Spleen (tissue), 11 donors: Measurements from ENCODE around the gene AR. TPM values are rescaled to one million over a fixed set of nuclear protein-coding genes. Genes with fewer than 3 reads are reported as not detected.

ENCODE experiments used
- DNase-seq: peaks from one replicate; pipeline ENCODE4 v3.0.0-alpha.2; 2020
- H3K27ac ChIP-seq, 8 donors: fragments of 200-600 bp; sonication (generic) in 7 of 8; 1 replicate in 4 of 8; 2 replicates in 4 of 8; pipeline versions ENCODE4 v1.5.0 to v1.8.0; 2016 to 2021; ENCODE audit warnings: inconsistent platforms in 4 of 8, mild to moderate bottlenecking in 4 of 8, moderate library complexity in 1 of 8
- H3K27me3 ChIP-seq, 7 donors: fragments of 200-600 bp; sonication (generic) in 6 of 7; replicated peaks in 1 of 7; 1 replicate in 4 of 7; 2 replicates in 3 of 7; pipeline versions ENCODE4 v1.5.0 to v1.8.0; 2016 to 2021; ENCODE audit warnings: inconsistent platforms in 3 of 7, mild to moderate bottlenecking in 1 of 7
- H3K36me3 ChIP-seq, 6 donors: fragments of 200-600 bp; sonication (generic) in 5 of 6; 1 replicate in 4 of 6; 2 replicates in 2 of 6; pipeline versions ENCODE4 v1.5.0 to v1.8.0; 2016 to 2021; ENCODE audit warnings: inconsistent platforms in 2 of 6
- H3K4me1 ChIP-seq, 6 donors: fragments of 200-600 bp; sonication (generic) in 5 of 6; 1 replicate in 3 of 6; 2 replicates in 3 of 6; pipeline versions ENCODE4 v1.5.0 to v1.8.0; 2016 to 2021; ENCODE audit warnings: inconsistent platforms in 3 of 6
- H3K4me3 ChIP-seq, 8 donors: fragments of 200-600 bp; sonication (generic) in 7 of 8; 1 replicate in 4 of 8; 2 replicates in 4 of 8; pipeline versions ENCODE4 v1.5.0 to v1.8.0; 2016 to 2021; ENCODE audit warnings: inconsistent platforms in 4 of 8, mild to moderate bottlenecking in 4 of 8, moderate library complexity in 2 of 8
- H3K9me3 ChIP-seq, 8 donors: fragments of 200-600 bp; sonication (generic) in 7 of 8; 1 replicate in 4 of 8; 2 replicates in 4 of 8; pipeline versions ENCODE4 v1.5.0 to v1.8.0; 2016 to 2021; ENCODE audit warnings: inconsistent platforms in 4 of 8
- CTCF ChIP-seq, 11 experiments: fragments of 200-600 bp in 7 of 11; fragments of 450-650 bp in 4 of 11; sonication (generic) in 4 of 11; IDR thresholded peaks in 8 of 11; conservative IDR thresholded peaks in 3 of 11; 1 replicate in 7 of 11; 2 replicates in 4 of 11; pipeline versions ENCODE4 v1.4.0 to v1.8.0; 2016 to 2021; ENCODE audit warnings: antibody characterized with exemption in 11 of 11, inconsistent platforms in 4 of 11, mild to moderate bottlenecking in 1 of 11
- POLR2A ChIP-seq, 3 donors: fragments of 450-650 bp; IDR thresholded peaks; one replicate each; pipeline ENCODE4 v1.5.1; 2017; ENCODE audit warnings: antibody characterized with exemption in 3 of 3, mild to moderate bottlenecking in 1 of 3
- POLR2AphosphoS5 ChIP-seq, 3 donors: sonication (generic); formaldehyde crosslinking; IDR thresholded peaks; one replicate each; pipeline ENCODE4 v1.5.1; 2017; ENCODE audit warnings: antibody characterized with exemption in 3 of 3
- WGBS, 5 donors: extraction: QIAGEN DNeasy Blood & Tissue Kit in 3 of 5; methylation state at CpG; one replicate each; pipeline versions ENCODE4 v1.1.5 to v1.1.7; 2013 to 2018; 5-methylcytosine and 5-hydroxymethylcytosine counted together
- intact Hi-C: fragments of 100-400 bp; cut with DNase I; formaldehyde crosslinking; loops from one replicate; pipeline ENCODE4 v1.15.0; 2023; ENCODE audit warnings: low total_unique reads
- polyA plus RNA-seq, 3 donors: library from polyadenylated mRNA; stranded (reverse); fragments of 200-250 nt; gene quantifications; one replicate each; pipeline ENCODE4 v1.2.1, GENCODE V29; 2013
- total RNA-seq, 7 donors: library from RNA; depleted of rRNA in 3 of 7; stranded (reverse); fragments of >200 nt in 3 of 7; fragmentation: NEBNext Ultra II Directional in 4 of 7; extraction: Animal tissue kit (Norgen Biotek cat#: 25700) in 4 of 7; gene quantifications; one replicate each; pipeline versions ENCODE4 v1.1.0 to v1.2.1, GENCODE V29; 2016 to 2021
- donor health status: healthy with polysubstance abuse.
- donor health status: DM: no; HTN: no; CAD: no; lungs with moderate emphysema.
- donor health status: DM: no; HTN: no; CAD: no.
- donor health status: Bipolar disorder and iron deficiency.
- donor health status: healthy.
- donor health status: DM: no; HTN: no; CAD: no.
- donor health status: DM: yes; HTN: yes; CAD: no.

The AR gene
- total and polyA plus RNA-seq, 10 donors, result 0.13 to 10.1 (median 1.9) TPM

GRCh38 chrX:67545036-67545821 lies 1.4 kb downstream of the AR start:
- intact Hi-C loops, result no loop called here
- peak; percentile 69 for DNase-seq
- peak overlapping the region in 6 of 8 donors; percentile 13 to 63 (median 32) for H3K4me3 ChIP-seq
- H3K4me1 ChIP-seq, result peaks cover 0 to 18% (median 0%) of the 10 kb centered on the region in 6 donors
- H3K27ac ChIP-seq, result no peak overlapping the region
- 2 to 43% (median 3%) methylated on average over 7 to 35 of the region's 35 CpGs for WGBS, 5 donors
- H3K36me3 ChIP-seq, result no peaks in the 10 kb centered on the region
- peaks cover 0 to 8% (median 0%) of the 10 kb centered on the region in 8 donors for H3K9me3 ChIP-seq
- peaks cover 0 to 64% (median 11%) of the 10 kb centered on the region in 7 donors for H3K27me3 ChIP-seq
- TF ChIP-seq POLR2AphosphoS5 (IDR thresholded peaks at IDR 0.05), result no peak
- no peak for TF ChIP-seq POLR2A (IDR thresholded peaks at IDR 0.05)
- TF ChIP-seq CTCF (IDR thresholded peaks at IDR 0.05 in 8 of 11, conservative IDR thresholded peaks at IDR 0.05 in 3 of 11), result no peak

- DNase-seq, result peak; percentile 77
- TF ChIP-seq CTCF (IDR thresholded peaks at IDR 0.05 in 8 of 11, conservative IDR thresholded peaks at IDR 0.05 in 3 of 11) (no peak), POLR2A (IDR thresholded peaks at IDR 0.05) (no peak), POLR2AphosphoS5 (IDR thresholded peaks at IDR 0.05) (peak in 1 of 3 donors; percentile 41)
- no peaks in the 10 kb centered on the region for H3K36me3 ChIP-seq
- H3K4me3 ChIP-seq, result peak overlapping the region in 7 of 8 donors; percentile 9 to 63 (median 30)
- peaks cover 0 to 18% (median 0%) of the 10 kb centered on the region in 6 donors for H3K4me1 ChIP-seq
- intact Hi-C loops, result no loop called here
- WGBS, 5 donors, result 0 to 44% (median 21%) methylated on average over 16 to 41 of the region's 41 CpGs; no CpG with 5 or more reads in 1 of the 5 donors
- peaks cover 0 to under 1% (median 0%) of the 10 kb centered on the region in 8 donors for H3K9me3 ChIP-seq
- H3K27me3 ChIP-seq, result peaks cover 0 to 64% (median 11%) of the 10 kb centered on the region in 7 donors
- H3K27ac ChIP-seq, result peak overlapping the region in 3 of 8 donors; percentile 20 to 60 (median 49)
Measured at GRCh38 chrX:67545893-67546495, 2.2 kb downstream of the AR start.

- peaks cover 0 to 18% (median 0%) of the 10 kb centered on the region in 6 donors for H3K4me1 ChIP-seq
Measured at GRCh38 chrX:67546496-67547423, 2.9 kb downstream of the AR start.

More at GRCh38 chrX:67546496-67547423, 2.9 kb downstream of the AR start:
- Histone ChIP-seq H3K27ac (peak overlapping the region in 3 of 8 donors; percentile 35 to 60 (median 49)), H3K9me3 (no peaks in the 10 kb centered on the region), H3K27me3 (peaks cover 0 to 64% (median 11%) of the 10 kb centered on the region in 7 donors), H3K4me3 (peak overlapping the region in 4 of 8 donors; percentile 30 to 63 (median 38)), H3K36me3 (no peaks in the 10 kb centered on the region)
- no peak for DNase-seq
- WGBS, 5 donors, result 26 to 55% (median 40%) methylated on average over 11 to 35 of the region's 44 CpGs
- intact Hi-C loops, result no loop called here
- no peak for TF ChIP-seq POLR2AphosphoS5 (IDR thresholded peaks at IDR 0.05)
- no peak for TF ChIP-seq CTCF (IDR thresholded peaks at IDR 0.05 in 8 of 11, conservative IDR thresholded peaks at IDR 0.05 in 3 of 11)
- no peak for TF ChIP-seq POLR2A (IDR thresholded peaks at IDR 0.05)
